ENCODE measurements around the gene GNA12.
"Not testable (repeated sequence)": the region's sequence is repeated elsewhere in the genome, so short reads cannot be mapped to it uniquely, and the experiment has no call there.

The GNA12 gene

GRCh38 chr7:2708547-2709310 lies 135.4 kb downstream of the GNA12 start:
- no peak for DNase-seq

- DNase-seq, result no peak
Observed at GRCh38 chr7:2708041-2708440, 136.1 kb downstream of the GNA12 start.

GRCh38 chr7:2707481-2707880 lies 136.6 kb downstream of the GNA12 start:
- no peak for DNase-seq

- no peak for DNase-seq
Observed at GRCh38 chr7:2706685-2707126, 137.4 kb downstream of the GNA12 start.

GRCh38 chr7:2705371-2706096 lies 138.6 kb downstream of the GNA12 start:
- DNase-seq, result no peak

GRCh38 chr7:2702594-2702957 lies 141.5 kb downstream of the GNA12 start:
- no peak for DNase-seq

GRCh38 chr7:2701832-2702593 lies 142.1 kb downstream of the GNA12 start:
- no peak for DNase-seq

GRCh38 chr7:2701424-2701823 lies 142.7 kb downstream of the GNA12 start:
- DNase-seq, result no peak

GRCh38 chr7:2700141-2700850 lies 143.8 kb downstream of the GNA12 start:
- no peak for DNase-seq

GRCh38 chr7:2699289-2699620 lies 144.9 kb downstream of the GNA12 start:
- DNase-seq, result no peak

- peak; percentile 24 to 39 for DNase-seq
Observed at GRCh38 chr7:2698581-2699288, 145.4 kb downstream of the GNA12 start.

- DNase-seq, result not testable (repeated sequence)
Observed at GRCh38 chr7:2694122-2694436, 150.0 kb downstream of the GNA12 start.

GRCh38 chr7:2693420-2694121 lies 150.5 kb downstream of the GNA12 start:
- not testable (repeated sequence) for DNase-seq

- DNase-seq, result no peak
Observed at GRCh38 chr7:2692543-2692942, 151.6 kb downstream of the GNA12 start.

- not testable (repeated sequence) for DNase-seq
Observed at GRCh38 chr7:2691932-2692439, 152.1 kb downstream of the GNA12 start.

- no peak for DNase-seq
Observed at GRCh38 chr7:2691011-2691707, 152.9 kb downstream of the GNA12 start.

- no peak for DNase-seq
Observed at GRCh38 chr7:2689951-2690705, 154.0 kb downstream of the GNA12 start.

GRCh38 chr7:2689343-2689847 lies 154.7 kb downstream of the GNA12 start:
- DNase-seq, result no peak

- DNase-seq, result no peak
Observed at GRCh38 chr7:2688409-2689342, 155.4 kb downstream of the GNA12 start.

Measured in activated CD4-positive, alpha-beta T cell treated with anti-CD3 and anti-CD28 coated beads, Interleukin-2, amount 50 U/mL, for 4 hours (primary cell).